Neural cell (in vitro differentiated cells): ENCODE results near the gene MINAR1. TPM values are rescaled to one million over a fixed set of nuclear protein-coding genes. Genes with fewer than 3 reads are reported as not detected.

Experiments used
- H2AFZ ChIP-seq: fragments of 200-600, 300-800 bp; sonication (generic), shearing (Covaris generic); 2 replicates; pipeline ENCODE4 v1.6.0; 2014; ENCODE audit warnings: low read depth, mild to moderate bottlenecking, antibody characterized with exemption, low read length, moderate library complexity
- H3F3A ChIP-seq: fragments of 200-600 bp; shearing (Covaris generic); 2 replicates; pipeline ENCODE4 v1.6.1; 2016; ENCODE audit warnings: mild to moderate bottlenecking, moderate library complexity, mixed read lengths, antibody characterized with exemption, low read length; ENCODE audit not compliant: insufficient read depth, poor library complexity, severe bottlenecking
- H3K27ac ChIP-seq: fragments of 200-600, 300-800 bp; sonication (generic), shearing (Covaris generic); 2 replicates; pipeline ENCODE4 v1.5.1; 2014; ENCODE audit warnings: mild to moderate bottlenecking, low read length, moderate library complexity
- H3K27me3 ChIP-seq: fragments of 300-800, 200-600 bp; sonication (generic), shearing (Covaris generic); 2 replicates; pipeline ENCODE4 v1.6.0; 2014; ENCODE audit warnings: mild to moderate bottlenecking, low read depth, low read length, moderate library complexity; ENCODE audit not compliant: insufficient read depth
- H3K36me3 ChIP-seq: fragments of 300-800, 200-600 bp; sonication (generic), shearing (Covaris generic); 2 replicates; pipeline ENCODE4 v1.5.1; 2014; ENCODE audit warnings: mild to moderate bottlenecking, antibody characterized with exemption, low read length, moderate library complexity; ENCODE audit not compliant: insufficient read depth
- H3K4me2 ChIP-seq: fragments of 300-800, 200-600 bp; sonication (generic), shearing (Covaris generic); 2 replicates; pipeline ENCODE4 v1.6.0; 2014; ENCODE audit warnings: mild to moderate bottlenecking, low read length
- H3K4me3 ChIP-seq: fragments of 300-800, 200-600 bp; sonication (generic), shearing (Covaris generic); 2 replicates; pipeline ENCODE4 v1.5.1; 2014; ENCODE audit warnings: mild to moderate bottlenecking, low read length, moderate library complexity
- H3K79me2 ChIP-seq: fragments of 200-600 bp; shearing (Covaris generic); replicated peaks from 2 replicates; pipeline ENCODE4 v1.6.0; 2014; ENCODE audit warnings: mild to moderate bottlenecking, low read length, moderate library complexity; ENCODE audit not compliant: insufficient read depth
- H3K9ac ChIP-seq: fragments of 300-800, 200-600 bp; sonication (generic), shearing (Covaris generic); 2 replicates; pipeline ENCODE4 v1.6.1; 2016; ENCODE audit warnings: mild to moderate bottlenecking, low read length, mixed read lengths
- H3K9me2 ChIP-seq: fragments of 200-600 bp; shearing (Covaris generic); 2 replicates; pipeline ENCODE4 v1.6.1; 2016; ENCODE audit warnings: mild to moderate bottlenecking, low read length, mixed read lengths; ENCODE audit not compliant: insufficient read depth
- H3K9me3 ChIP-seq: fragments of 200-600, 300-800 bp; sonication (generic), shearing (Covaris generic); 2 replicates; pipeline ENCODE4 v1.6.1; 2016; ENCODE audit warnings: mild to moderate bottlenecking, mixed run types, low read length, moderate library complexity, mixed read lengths
- H4K20me1 ChIP-seq: fragments of 200-600 bp; shearing (Covaris generic); 2 replicates; pipeline ENCODE4 v1.6.1; 2016; ENCODE audit warnings: mild to moderate bottlenecking, mixed run types; ENCODE audit not compliant: insufficient read depth
- EP300 ChIP-seq: fragments of 450-650 bp; conservative IDR thresholded peaks from 2 replicates; pipeline ENCODE4 v1.6.1; 2014; ENCODE audit warnings: antibody characterized with exemption, mild to moderate bottlenecking, moderate library complexity; ENCODE audit not compliant: poor library complexity, severe bottlenecking
- EZH2 ChIP-seq: fragments of 200-600, 300-800 bp; shearing (Covaris generic), sonication (generic); IDR thresholded peaks from 2 replicates; pipeline ENCODE4 v1.6.1; 2014; ENCODE audit warnings: antibody characterized with exemption, low read length, borderline replicate concordance, mild to moderate bottlenecking; ENCODE audit not compliant: insufficient read depth, poor library complexity, severe bottlenecking
- MXI1 ChIP-seq: fragments of 450-650 bp; conservative IDR thresholded peaks from 2 replicates; pipeline ENCODE4 v1.6.1; 2014; ENCODE audit warnings: antibody characterized with exemption, mild to moderate bottlenecking; ENCODE audit not compliant: poor library complexity, severe bottlenecking
- RAD21 ChIP-seq: fragments of 450-650 bp; conservative IDR thresholded peaks from 2 replicates; pipeline ENCODE4 v1.6.1; 2014; ENCODE audit warnings: antibody characterized with exemption, mild to moderate bottlenecking, moderate library complexity
- SMC3 ChIP-seq: fragments of 450-650 bp; conservative IDR thresholded peaks from 2 replicates; pipeline ENCODE4 v1.6.1; 2014; ENCODE audit warnings: antibody characterized with exemption, mild to moderate bottlenecking, moderate library complexity; ENCODE audit not compliant: poor library complexity
- polyA plus RNA-seq: library from polyadenylated mRNA; depleted of rRNA; stranded (reverse); fragments of >200 nt; gene quantifications from 2 replicates; pipeline ENCODE4 v1.2.3, GENCODE V29; 2014
- TF ChIP-seq, protein P1 (sequence below): IDR thresholded peaks from 2 replicates; pipeline ENCODE4 v1.6.1; 2012; ENCODE audit warnings: borderline replicate concordance
- TF ChIP-seq, protein P2 (sequence below): fragments of 450-650 bp; IDR thresholded peaks from 2 replicates; pipeline ENCODE4 v1.5.1; 2014; ENCODE audit warnings: antibody characterized with exemption, mild to moderate bottlenecking, moderate library complexity; ENCODE audit not compliant: poor library complexity, severe bottlenecking

The MINAR1 gene
- polyA plus RNA-seq, 1 donor from 2014 or later: 3.1 TPM

DNA sequence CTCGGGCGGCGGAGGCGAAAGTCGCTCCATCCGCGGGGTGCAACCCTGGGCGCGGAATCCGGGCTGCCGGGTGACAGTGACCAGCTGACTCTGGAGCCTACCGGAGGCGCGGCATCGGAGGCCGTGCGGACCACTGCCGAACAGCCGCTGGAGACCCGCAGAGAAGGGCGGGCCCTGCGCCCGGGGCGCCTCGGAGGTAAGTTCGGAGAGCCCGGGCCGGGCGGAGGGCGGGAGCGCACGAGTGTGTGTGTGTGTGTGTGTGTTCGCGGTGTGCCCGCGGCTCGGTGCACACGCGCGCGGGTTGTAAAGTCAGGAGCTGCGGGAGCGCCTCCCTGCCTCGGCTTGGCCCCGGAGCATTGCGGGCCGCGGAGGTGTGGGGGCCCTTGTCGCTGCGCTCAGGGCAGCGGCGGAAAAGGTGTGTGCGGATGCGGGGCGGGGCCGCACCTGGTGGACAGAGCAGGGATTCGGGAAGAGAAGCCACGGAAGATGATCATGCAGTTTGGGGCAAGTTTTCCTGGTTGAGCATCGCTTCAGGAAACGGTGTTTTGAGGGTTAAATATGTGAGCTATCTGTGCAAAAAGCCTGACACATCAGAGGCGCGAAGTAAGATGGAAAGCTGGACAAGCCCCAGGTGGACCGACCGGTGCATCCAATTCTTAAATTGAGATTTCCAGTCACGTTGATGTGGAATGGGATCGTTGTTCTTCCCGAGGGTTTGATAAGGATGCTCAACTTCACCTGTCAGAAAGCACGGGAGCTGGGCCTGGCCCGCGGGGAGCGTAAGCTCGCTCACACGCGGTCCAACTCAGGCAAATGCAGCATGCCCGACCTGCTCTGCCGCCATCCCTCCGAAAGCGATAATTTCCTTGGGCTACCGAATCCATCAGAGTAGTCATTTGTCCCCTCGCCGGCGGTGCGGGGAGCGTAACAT is 474 bp downstream of the MINAR1 start:
- peak overlapping the region; percentile 65 for H3K9ac ChIP-seq
- H3K9me3 ChIP-seq: no peaks in the 10 kb centered on the region
- H3K9me2 ChIP-seq: no peaks in the 10 kb centered on the region
- H3F3A ChIP-seq: peaks cover 6% of the 10 kb centered on the region
- no peaks in the 10 kb centered on the region for H3K36me3 ChIP-seq
- H3K27ac ChIP-seq: no peak overlapping the region
- peaks cover 71% of the 10 kb centered on the region for H3K27me3 ChIP-seq
- H2AFZ ChIP-seq: peak overlapping the region; percentile 37
- peak overlapping the region; percentile 90 for H3K4me3 ChIP-seq
- no peaks in the 10 kb centered on the region for H3K79me2 ChIP-seq
- TF ChIP-seq EZH2 (no peak), EP300 (no peak), MXI1 (peak; percentile 15)
- TF ChIP-seq, protein P1, sequence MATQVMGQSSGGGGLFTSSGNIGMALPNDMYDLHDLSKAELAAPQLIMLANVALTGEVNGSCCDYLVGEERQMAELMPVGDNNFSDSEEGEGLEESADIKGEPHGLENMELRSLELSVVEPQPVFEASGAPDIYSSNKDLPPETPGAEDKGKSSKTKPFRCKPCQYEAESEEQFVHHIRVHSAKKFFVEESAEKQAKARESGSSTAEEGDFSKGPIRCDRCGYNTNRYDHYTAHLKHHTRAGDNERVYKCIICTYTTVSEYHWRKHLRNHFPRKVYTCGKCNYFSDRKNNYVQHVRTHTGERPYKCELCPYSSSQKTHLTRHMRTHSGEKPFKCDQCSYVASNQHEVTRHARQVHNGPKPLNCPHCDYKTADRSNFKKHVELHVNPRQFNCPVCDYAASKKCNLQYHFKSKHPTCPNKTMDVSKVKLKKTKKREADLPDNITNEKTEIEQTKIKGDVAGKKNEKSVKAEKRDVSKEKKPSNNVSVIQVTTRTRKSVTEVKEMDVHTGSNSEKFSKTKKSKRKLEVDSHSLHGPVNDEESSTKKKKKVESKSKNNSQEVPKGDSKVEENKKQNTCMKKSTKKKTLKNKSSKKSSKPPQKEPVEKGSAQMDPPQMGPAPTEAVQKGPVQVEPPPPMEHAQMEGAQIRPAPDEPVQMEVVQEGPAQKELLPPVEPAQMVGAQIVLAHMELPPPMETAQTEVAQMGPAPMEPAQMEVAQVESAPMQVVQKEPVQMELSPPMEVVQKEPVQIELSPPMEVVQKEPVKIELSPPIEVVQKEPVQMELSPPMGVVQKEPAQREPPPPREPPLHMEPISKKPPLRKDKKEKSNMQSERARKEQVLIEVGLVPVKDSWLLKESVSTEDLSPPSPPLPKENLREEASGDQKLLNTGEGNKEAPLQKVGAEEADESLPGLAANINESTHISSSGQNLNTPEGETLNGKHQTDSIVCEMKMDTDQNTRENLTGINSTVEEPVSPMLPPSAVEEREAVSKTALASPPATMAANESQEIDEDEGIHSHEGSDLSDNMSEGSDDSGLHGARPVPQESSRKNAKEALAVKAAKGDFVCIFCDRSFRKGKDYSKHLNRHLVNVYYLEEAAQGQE: peak; percentile 10
- no peaks in the 10 kb centered on the region for H4K20me1 ChIP-seq
- H3K4me2 ChIP-seq: peak overlapping the region; percentile 81

DNA sequence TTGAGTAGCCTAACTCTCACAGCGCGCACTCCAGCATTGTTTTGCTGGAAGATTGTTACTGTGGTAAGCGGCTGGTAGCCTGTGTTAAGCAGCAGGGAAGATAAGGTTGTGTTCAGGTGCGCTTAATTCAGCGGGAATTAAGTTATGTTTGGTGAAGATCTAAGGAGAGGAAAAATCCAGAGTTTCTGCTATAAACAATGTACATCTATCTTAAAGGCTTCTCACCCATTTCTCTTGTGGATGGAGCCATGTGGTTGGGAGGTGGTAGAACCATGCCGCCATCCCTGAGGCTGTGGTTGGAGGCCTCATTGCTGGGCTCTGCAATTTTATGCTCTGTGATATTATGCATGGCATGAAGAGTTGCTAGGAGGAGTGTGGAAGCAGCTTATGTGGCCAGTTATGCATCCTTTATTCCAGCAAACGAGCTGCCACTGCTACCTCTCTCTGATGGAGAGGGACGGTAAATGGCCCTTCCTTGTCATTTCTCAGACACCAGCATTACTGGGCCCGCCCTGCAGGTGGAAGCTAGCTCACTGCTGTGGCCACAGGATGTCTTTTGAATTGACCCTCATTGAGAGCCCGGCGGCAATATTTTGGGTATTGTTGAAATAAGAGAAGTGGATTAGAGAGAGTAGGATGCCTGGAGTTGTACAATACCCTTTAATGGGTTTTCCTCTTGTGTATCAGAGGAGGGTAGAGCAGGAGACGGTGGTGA is 1.3 kb downstream of the MINAR1 start:
- no peaks in the 10 kb centered on the region for H3K9me3 ChIP-seq
- no peak overlapping the region for H3K27ac ChIP-seq
- H3K36me3 ChIP-seq: no peaks in the 10 kb centered on the region
- peaks cover 6% of the 10 kb centered on the region for H3F3A ChIP-seq
- no peak overlapping the region for H2AFZ ChIP-seq
- H3K4me2 ChIP-seq: peak overlapping the region; percentile 81
- peaks cover 63% of the 10 kb centered on the region for H3K27me3 ChIP-seq
- no peaks in the 10 kb centered on the region for H3K79me2 ChIP-seq
- H4K20me1 ChIP-seq: no peaks in the 10 kb centered on the region
- H3K9ac ChIP-seq: peak overlapping the region; percentile 65
- H3K9me2 ChIP-seq: no peaks in the 10 kb centered on the region
- TF ChIP-seq RAD21 (peak; percentile 29), SMC3 (peak; percentile 24)
- TF ChIP-seq, protein P2, sequence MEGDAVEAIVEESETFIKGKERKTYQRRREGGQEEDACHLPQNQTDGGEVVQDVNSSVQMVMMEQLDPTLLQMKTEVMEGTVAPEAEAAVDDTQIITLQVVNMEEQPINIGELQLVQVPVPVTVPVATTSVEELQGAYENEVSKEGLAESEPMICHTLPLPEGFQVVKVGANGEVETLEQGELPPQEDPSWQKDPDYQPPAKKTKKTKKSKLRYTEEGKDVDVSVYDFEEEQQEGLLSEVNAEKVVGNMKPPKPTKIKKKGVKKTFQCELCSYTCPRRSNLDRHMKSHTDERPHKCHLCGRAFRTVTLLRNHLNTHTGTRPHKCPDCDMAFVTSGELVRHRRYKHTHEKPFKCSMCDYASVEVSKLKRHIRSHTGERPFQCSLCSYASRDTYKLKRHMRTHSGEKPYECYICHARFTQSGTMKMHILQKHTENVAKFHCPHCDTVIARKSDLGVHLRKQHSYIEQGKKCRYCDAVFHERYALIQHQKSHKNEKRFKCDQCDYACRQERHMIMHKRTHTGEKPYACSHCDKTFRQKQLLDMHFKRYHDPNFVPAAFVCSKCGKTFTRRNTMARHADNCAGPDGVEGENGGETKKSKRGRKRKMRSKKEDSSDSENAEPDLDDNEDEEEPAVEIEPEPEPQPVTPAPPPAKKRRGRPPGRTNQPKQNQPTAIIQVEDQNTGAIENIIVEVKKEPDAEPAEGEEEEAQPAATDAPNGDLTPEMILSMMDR: peak; percentile 47
- TF ChIP-seq, protein P1: no peak
- peak overlapping the region; percentile 90 for H3K4me3 ChIP-seq
